IPS-11a (cell line): ENCODE data around the gene ZNF835.

Experiments used
- H3K4me3 ChIP-seq: one replicate; pipeline ENCODE4 v1.5.1; 2013; ENCODE audit warnings: low read depth, low read length, control low read depth

The ZNF835 gene

DNA sequence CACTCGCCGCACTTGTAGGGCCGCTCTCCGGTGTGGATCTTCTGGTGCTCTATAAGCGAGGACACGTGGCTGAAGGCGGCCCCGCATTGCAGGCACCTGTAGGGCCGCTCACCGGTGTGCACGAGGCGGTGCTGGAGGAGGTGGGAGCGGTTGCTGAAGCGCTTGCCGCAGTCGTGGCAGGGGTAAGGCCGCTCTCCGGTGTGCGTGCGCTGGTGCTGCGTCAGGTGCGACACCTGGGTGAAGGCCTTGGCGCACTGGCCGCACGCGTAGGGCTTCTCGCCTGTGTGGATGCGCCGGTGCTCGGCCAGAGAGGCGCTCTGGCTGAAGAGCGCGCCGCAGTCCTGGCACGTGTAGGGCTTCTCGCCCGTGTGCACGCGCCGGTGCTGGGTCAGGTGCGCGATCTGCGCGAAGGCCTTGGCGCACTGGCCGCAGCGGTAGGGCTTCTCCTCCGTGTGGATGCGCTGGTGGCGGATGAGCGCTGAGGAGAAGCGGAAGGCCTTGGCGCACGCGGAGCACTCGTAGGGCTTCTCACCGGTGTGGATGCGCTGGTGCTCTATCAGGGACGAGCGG lies 7.5 kb downstream of the ZNF835 start:
- no peak overlapping the region for H3K4me3 ChIP-seq

DNA sequence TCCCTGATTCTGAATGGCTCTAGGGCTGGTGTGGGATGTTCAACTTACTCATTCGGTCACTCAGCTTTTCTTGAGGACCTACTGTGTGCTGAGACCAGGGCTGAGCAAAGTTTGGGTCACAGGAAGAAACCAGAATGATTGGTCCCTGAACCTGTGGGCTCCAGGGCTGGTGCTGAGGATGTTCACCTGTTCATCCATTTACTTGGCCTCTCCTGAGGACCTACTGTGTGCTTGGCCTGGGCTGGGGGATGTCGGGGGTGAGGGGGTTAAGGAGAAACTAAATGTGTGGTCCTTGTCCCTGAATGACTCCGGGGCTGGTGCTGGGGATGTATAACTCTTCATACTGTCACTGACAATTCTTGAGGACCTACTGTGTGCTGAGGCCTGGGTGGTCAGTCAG lies 10.3 kb downstream of the ZNF835 start:
- H3K4me3 ChIP-seq: no peak overlapping the region

DNA sequence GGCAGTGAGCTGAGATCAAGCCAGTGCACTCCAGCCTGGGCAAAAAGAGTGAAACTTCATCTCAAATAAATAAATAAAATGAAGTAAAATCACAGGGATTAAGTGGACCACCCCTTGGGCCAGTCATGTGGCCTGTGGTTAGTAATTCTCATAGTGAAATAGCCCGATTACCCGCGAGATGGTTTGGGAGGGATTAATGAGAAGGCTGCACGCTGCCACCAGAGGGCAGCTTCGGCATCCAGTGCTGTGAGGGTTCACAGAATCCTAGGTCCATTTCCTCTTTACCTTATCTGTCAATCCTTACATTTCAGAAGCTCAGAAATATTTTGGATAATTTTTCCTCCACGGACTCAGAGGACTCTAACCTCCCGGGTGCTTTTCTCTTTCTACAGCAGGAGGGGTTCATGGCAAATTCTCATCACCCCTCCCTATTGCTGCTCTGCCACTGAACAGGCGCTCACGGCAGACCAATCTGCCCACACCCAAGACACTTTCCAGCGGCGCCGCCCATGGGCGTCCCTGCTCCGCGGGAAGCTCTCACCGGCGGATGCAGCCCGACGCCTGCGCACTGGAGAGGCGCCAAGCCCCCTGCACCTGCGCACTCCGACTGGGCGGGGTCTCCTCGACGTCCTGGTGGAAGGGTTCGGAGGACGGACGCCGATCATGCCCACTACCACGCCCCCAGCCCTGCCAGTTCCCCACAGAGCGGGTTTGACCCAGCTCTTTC lies 11.0 kb downstream of the ZNF835 start:
- H3K4me3 ChIP-seq: no peak overlapping the region

DNA sequence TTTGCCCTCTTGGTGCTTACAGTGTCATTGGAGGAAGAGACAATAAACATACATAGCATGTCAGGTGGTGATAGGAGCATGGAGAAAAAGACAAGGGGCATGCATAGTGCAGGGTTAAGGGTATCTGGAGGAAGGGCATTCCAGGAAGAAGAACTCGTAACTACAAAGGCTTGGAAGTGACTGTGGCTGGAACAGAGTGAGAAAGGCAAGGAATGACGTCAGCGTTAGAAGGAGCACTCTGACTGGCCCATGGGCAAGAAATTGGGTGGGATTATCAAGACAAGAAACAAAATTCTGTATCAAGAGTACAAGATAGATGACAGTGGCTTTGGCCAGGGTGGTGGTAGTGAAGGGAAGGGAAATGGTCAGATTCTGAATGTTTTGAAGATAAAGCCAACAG lies 17.4 kb downstream of the ZNF835 start:
- H3K4me3 ChIP-seq: no peak overlapping the region

DNA sequence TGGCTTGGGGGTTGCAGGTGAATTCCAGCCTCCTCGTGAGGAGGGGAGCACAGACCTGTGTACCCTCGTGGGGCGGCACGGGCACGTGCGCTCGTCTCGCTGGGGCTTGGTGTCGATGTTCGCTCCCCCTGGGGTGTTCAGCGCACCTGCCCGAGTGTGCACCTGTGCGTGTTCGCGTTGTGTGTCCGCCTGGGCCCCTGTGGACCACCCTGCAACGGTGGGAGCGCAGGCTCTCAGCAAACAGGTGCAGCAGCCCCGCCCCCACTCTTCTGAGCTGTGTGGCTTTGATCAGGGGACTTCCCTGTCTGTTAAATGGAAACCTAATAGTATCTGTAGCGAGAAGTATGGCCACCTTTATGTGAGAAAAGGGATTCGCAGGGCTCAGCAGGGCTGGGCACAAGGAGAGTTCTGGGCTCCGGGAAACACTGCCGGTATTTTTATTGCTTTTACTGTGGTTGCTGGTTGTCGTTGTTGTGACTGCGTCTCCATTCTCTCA lies 28.0 kb downstream of the ZNF835 start:
- H3K4me3 ChIP-seq: no peak overlapping the region

DNA sequence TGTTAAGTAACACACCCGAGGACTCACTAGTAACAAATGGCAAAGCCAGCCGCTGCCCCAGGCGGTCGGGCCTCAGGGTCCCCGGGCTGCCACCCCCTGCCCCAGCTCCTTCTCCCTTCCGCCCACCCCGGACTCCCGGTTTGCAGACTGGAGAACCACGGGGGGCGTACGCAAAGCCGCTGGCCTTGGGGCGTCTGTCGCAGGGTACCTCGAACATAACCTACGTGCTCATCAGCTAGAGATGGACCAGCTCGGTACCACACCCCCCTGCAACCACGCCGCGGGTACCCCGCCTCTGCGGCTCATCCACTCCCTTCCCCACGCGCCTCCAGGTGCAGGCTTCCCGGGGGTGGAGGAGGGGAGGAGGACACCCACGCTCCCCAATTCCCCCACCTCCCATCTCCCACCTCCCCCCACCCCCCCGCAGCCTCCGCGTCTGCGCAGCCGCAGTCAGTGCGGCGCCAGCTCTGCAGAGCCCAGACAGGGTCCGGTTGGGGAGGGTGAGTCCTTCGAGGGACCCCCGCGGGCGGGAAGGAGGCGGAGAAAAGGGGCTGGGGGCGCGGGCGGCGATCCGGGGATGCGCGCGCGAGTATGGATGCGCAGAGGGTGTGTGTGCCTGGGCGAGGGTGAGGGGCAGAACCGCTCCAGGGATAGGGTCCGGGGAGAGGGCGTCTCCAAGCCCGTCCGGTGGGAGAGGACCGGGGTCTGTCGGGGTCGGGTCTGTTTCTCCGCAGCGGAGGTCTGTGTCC lies 28.7 kb downstream of the ZNF835 start, which contains the start of gene SMIM17:
SMIM17 (plus strand) TSS at position 449 of the 749 bp plus-strand sequence. CDS start 2,509 bp downstream, outside the sequence.
- H3K4me3 ChIP-seq: no peak within 1 kb of the TSS

DNA sequence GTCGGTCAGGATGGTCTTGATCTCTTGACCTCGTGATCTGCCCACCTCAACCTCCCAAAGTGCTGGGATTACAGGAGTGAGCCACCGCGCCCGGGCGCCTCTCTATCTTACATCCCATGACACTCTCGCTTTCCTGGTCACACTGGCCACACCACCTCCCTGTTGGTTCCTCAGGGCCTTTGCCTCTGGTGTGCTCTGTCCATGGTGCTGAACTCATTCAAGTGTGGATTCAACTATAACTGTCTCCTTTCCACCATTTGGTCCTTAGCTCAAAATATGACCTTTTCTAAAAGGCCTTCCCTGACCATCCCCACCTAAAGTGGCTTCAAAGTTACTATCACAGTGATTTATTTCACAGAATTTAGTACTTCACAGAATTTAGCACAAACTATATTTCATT lies 32.3 kb downstream of the ZNF835 start:
- no peak overlapping the region for H3K4me3 ChIP-seq

DNA sequence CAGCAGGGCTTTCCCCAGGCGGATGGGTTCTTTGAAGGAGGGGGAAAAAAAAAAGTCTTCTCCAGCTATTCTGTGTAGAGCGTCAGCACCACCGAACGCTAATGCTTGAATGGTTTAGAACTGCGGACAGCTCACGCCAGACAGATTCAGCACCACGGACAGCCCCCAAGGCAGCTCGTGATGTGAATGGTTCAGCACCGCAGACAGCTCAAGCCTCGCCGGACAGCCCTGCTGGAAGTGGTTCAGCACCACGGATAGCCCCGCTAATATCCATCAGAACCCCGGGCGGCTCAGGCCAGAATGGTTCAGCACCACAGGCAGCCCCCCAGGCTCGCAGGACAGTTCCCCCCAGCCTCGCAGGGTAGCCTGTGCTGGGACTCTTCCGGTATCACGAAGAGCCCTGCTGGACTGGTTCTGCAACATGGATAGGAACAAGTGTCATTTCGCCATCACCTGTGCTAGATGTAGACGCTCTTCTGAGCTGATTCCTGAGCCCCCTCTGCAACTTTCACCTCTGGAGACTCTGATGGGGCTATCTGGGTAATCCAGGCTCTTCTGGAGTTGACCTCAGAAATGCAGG lies 33.5 kb downstream of the ZNF835 start:
- no peak overlapping the region for H3K4me3 ChIP-seq

DNA sequence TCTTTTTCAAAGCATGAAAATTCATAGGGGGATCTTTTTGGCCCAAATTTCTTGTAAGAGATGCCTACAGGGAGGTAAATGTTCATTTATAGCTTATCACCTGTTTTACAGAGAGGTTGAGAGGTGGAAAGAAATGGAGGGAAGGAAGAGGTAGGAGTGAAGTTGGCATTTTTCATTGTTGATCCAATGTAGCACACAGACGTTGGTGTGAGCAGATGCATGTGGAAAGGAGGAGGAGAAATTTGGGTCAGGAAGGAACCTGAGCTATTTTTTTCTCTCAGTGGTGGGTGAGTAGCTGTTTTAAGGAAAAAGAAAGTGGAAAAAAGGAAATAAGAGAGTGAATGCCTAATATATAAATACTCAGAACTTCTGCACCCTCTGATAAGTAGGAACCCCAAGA lies 38.5 kb downstream of the ZNF835 start:
- no peak overlapping the region for H3K4me3 ChIP-seq

DNA sequence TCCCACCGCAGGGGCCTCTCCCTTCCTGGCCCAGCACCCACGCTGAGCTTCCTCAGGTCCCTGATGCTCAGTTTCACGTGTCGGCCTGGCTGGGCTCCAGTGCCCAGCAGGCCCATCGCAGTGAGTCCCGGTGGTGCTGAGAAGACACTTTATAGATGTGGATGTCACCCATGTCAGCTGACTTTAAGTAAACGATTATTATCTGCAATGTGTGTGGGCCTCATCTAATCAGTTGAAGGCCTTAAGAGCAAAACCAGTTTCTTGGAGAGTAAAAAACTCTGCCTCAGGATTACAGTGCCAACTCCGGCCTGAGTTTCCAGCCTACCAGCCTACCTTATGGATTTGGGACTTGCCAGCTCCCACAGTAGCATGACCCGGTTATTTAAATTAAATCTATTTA lies 45.8 kb downstream of the ZNF835 start:
- H3K4me3 ChIP-seq: no peak overlapping the region

DNA sequence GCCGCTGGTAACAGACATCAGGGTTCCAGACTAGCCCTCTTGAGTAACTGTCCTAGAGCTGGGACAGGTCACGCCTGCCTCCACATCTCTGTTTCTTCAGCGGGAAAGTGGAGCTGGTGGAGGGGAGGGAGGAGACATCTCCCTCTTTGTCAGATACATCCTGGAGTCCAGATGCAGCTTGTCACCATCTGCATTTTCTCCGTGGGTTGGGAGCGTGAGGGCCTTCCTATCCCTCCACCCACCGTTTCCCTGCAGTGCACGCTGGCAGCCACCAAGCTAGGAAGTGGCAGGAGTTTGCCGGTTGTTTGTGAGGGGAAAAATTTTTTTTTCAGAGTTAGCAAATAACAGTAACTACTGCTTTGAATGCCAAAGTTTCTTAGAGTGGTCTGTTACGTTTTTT lies 48.6 kb downstream of the ZNF835 start:
- no peak overlapping the region for H3K4me3 ChIP-seq

DNA sequence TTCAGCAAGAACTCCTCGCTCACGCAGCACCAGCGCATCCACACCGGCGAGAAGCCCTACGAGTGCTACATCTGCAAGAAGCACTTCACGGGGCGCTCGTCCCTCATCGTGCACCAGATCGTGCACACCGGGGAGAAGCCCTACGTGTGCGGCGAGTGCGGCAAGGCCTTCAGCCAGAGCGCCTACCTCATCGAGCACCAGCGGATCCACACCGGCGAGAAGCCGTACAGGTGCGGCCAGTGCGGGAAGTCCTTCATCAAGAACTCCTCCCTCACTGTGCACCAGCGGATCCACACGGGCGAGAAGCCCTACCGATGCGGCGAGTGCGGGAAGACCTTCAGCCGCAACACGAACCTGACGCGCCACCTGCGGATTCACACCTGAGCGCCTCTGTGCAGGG lies 49.2 kb downstream of the ZNF835 start:
- no peak overlapping the region for H3K4me3 ChIP-seq

DNA sequence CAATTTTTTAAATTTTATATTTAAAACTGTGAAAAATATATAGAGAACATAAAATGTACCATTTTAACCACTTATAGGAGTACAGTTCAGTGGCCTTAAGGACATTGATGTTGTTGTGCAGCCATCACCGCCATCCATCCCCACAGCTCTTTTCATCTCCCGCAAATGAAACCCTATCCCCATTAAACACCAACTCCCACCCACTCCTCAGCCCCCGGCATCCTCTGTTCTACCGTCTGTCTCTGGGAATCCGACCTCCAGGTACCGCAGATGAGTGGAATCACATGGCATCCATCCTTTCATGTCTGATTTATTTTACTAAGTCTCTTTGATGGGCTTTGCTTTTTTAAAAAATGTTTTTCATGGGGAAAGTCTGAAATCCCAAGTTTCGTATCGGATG lies 52.4 kb downstream of the ZNF835 start:
- H3K4me3 ChIP-seq: no peak overlapping the region

DNA sequence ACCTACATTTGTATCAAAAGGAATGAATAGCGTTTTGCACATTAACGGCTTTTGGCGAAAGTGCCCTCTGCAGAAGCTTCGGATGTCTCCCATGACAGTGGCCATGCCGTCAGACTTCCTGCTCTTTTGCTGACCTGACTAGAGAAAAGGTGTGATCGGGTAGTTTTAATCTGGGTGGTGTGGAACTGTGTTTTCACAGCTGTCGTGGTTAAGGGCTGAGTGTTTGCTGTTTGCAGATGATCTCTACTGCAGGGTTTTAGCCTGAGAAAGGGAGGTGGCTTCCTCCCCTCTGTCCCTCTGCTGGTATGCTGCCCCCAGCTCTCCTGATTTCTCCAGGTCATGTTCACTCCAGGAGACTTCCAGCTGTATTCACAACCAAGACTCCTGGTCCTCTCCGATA lies 54.0 kb downstream of the ZNF835 start:
- no peak overlapping the region for H3K4me3 ChIP-seq

DNA sequence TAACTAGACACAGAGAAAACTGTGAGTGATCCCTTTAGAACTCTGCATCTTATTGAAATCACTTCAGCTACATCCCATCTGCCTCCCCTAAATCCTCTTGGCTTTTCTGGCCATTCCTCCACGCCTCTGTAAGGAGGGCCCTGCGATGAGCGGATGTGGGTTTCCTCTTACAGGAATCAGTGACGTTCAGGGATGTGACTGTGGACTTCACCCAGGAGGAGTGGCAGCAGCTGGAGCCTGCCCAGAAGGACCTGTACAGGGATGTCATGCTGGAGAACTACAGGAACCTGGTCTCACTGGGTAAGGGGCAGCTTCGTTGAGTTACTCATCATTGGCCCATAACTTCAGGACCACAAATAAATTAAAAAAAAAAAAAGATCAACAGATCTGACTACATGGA lies 57.9 kb downstream of the ZNF835 start:
- H3K4me3 ChIP-seq: no peak overlapping the region

DNA sequence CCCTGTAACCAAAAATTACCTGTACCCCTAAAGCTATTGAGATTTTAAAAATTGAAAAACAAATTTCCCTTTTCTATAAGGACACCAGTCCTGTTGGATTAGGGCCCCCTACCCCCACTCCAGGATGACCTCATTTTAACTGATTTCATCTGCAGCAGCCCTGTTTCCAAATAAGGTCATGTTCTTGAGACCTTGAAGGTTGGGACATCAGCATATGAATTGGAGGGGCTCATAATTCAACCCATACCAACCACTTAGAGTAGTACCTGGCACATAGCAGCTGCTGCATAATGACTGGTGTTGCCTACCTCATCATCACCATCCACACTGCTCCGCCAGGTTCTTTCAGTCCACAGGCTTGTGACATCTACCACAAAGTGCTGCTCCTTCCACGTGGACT lies 58.8 kb downstream of the ZNF835 start:
- no peak overlapping the region for H3K4me3 ChIP-seq
